HepG2 (cell line): ENCODE data around the gene TIMM23. TPM values are rescaled to one million over a fixed set of nuclear protein-coding genes. Genes with fewer than 3 reads are reported as not detected.

Experiments
- AGO1 ChIP-seq: fragments of 200-400 bp; formaldehyde crosslinking; IDR thresholded peaks from 2 replicates; pipeline ENCODE4 v1.6.1; 2017; ENCODE audit warnings: mild to moderate bottlenecking, low read depth, low read length, moderate library complexity; ENCODE audit not compliant: poor library complexity, severe bottlenecking
- ARID4A ChIP-seq: sonication (generic); formaldehyde crosslinking; IDR thresholded peaks from 2 replicates; pipeline ENCODE4 v1.5.0; 2020; ENCODE audit warnings: mild to moderate bottlenecking, missing genetic modification reagents, borderline replicate concordance
- MXI1 ChIP-seq: IDR thresholded peaks from 3 replicates; pipeline ENCODE4 v1.6.1; 2012; ENCODE audit warnings: low read depth, low read length, inconsistent platforms, borderline replicate concordance
- NFKB2 ChIP-seq: sonication (generic); formaldehyde crosslinking; IDR thresholded peaks from 2 replicates; pipeline ENCODE4 v1.4.0; 2020; ENCODE audit warnings: missing genetic modification reagents, borderline replicate concordance
- REL ChIP-seq: sonication (generic); formaldehyde crosslinking; conservative IDR thresholded peaks from 2 replicates; pipeline ENCODE4 v1.8.0; 2022; ENCODE audit warnings: mild to moderate bottlenecking, missing genetic modification reagents, moderate library complexity
- TARDBP ChIP-seq: sonication (generic); formaldehyde crosslinking; IDR thresholded peaks from 2 replicates; pipeline ENCODE4 v1.8.0; 2022; ENCODE audit warnings: mild to moderate bottlenecking, missing genetic modification reagents
- TBX3 ChIP-seq: fragments of 450-650 bp; IDR thresholded peaks from 2 replicates; pipeline ENCODE4 v1.6.1; 2017; ENCODE audit warnings: antibody characterized with exemption, mild to moderate bottlenecking, inconsistent platforms, borderline replicate concordance
- THAP11 ChIP-seq: IDR thresholded peaks from 2 replicates; pipeline ENCODE4 v1.6.1; 2016; ENCODE audit warnings: missing biosample characterization, missing genetic modification reagents
- THAP7 ChIP-seq: sonication (generic); formaldehyde crosslinking; IDR thresholded peaks from 2 replicates; pipeline ENCODE4 v1.8.1; 2023; ENCODE audit warnings: mild to moderate bottlenecking, missing genetic modification reagents
- YEATS2 ChIP-seq: sonication (generic); formaldehyde crosslinking; IDR thresholded peaks from 2 replicates; pipeline ENCODE4 v1.4.0; 2020; ENCODE audit warnings: missing genetic modification reagents, borderline replicate concordance
- ZBTB40 ChIP-seq, 2 experiments: fragments of 450-650 bp in 1 of 2; sonication (generic) in 1 of 2; formaldehyde crosslinking in 1 of 2; IDR thresholded peaks; 2 replicates each; pipeline versions ENCODE4 v1.6.1 to v1.8.0; 2016 to 2022; ENCODE audit warnings: antibody characterized with exemption in 1 of 2, mild to moderate bottlenecking in 1 of 2, missing genetic modification reagents in 1 of 2
- ZC3H13 ChIP-seq: sonication (generic); formaldehyde crosslinking; IDR thresholded peaks from 2 replicates; pipeline ENCODE4 v1.8.1; 2023; ENCODE audit warnings: mild to moderate bottlenecking, missing genetic modification reagents, moderate library complexity
- ZNF230 ChIP-seq: sonication (generic); formaldehyde crosslinking; IDR thresholded peaks from 2 replicates; pipeline ENCODE4 v1.4.0; 2020; ENCODE audit warnings: mild to moderate bottlenecking, missing genetic modification reagents
- ZNF878 ChIP-seq: sonication (generic); formaldehyde crosslinking; IDR thresholded peaks from 2 replicates; pipeline ENCODE4 v1.8.1; 2023; ENCODE audit warnings: mild to moderate bottlenecking, missing genetic modification reagents, moderate library complexity
- polyA plus RNA-seq, 8 experiments: library from polyadenylated mRNA; depleted of rRNA in 3 of 8; stranded (reverse) in 7 of 8; unstranded in 1 of 8; fragments of >200 nt; fragmentation: Illumina TruSeq in 4 of 8; extraction: Trizol in 4 of 8; gene quantifications; 2 replicates each; pipeline versions ENCODE4 v1.2.1 to v1.2.3, GENCODE V29; 2011 to 2016; ENCODE audit warnings: low read depth in 4 of 8, missing spikeins in 1 of 8, mixed read lengths in 1 of 8; ENCODE audit not compliant: insufficient read depth in 1 of 8
- total RNA-seq, 5 experiments: library from RNA; depleted of rRNA; stranded (reverse); fragments of >200 nt; fragmentation: Illumina TruSeq; extraction: Trizol; gene quantifications; 2 replicates each; pipeline ENCODE4 v1.2.3, GENCODE V29; 2016; ENCODE audit warnings: low read depth in 1 of 5

The TIMM23 gene
- total and polyA plus RNA-seq, 2 of the 13 experiments (the other 11 are each of a cell fraction or from before 2014, with no cell fraction given) = 80.2 to 98.6 TPM

- peak; percentile 71 for TF ChIP-seq ZBTB40 (IDR thresholded peaks at IDR 0.05)
- peak; percentile 29; the same call in 1 of the 2 replicates for TF ChIP-seq ZBTB40 (CRISPR knock-in tag; IDR thresholded peaks at IDR 0.05)
- peak; percentile 96; the same call in 1 of the 2 replicates for TF ChIP-seq NFKB2
- peak; percentile 58; the same call in 1 of the 2 replicates for TF ChIP-seq ZC3H13 (CRISPR knock-in tag)
- TF ChIP-seq TARDBP (CRISPR knock-in tag) = peak; percentile 69
- TF ChIP-seq TBX3 = 0 out of 2 replicates have a peak, but pooled peaks have one; percentile 47
- TF ChIP-seq ARID4A (CRISPR knock-in tag) = peak; percentile 92
- TF ChIP-seq ZNF878 (CRISPR knock-in tag) = peak; percentile 37; the same call in 1 of the 2 replicates
- TF ChIP-seq MXI1 = peak; percentile 61; the same call in 1 of the 3 replicates
- TF ChIP-seq THAP7 (CRISPR knock-in tag) = peak; percentile 97
- peak; percentile 84 for TF ChIP-seq REL (CRISPR knock-in tag)
- peak; percentile 95 for TF ChIP-seq YEATS2 (CRISPR knock-in tag)
- TF ChIP-seq AGO1 = peak; percentile 31
- 0 out of 2 replicates have a peak, but pooled peaks have one; percentile 51 for TF ChIP-seq ZNF230 (CRISPR knock-in tag)
- peak; percentile 95 for TF ChIP-seq THAP11 (CRISPR knock-in tag)
Measured at GRCh38 chr10:45972106-45972812, at the start of gene TIMM23 (continued).
